Uterus (tissue), 4 donors: Measurements from ENCODE around the gene ZNF32. TPM values are rescaled to one million over a fixed set of nuclear protein-coding genes. Genes with fewer than 3 reads are reported as not detected.
A peak's percentile ranks its signal among the peaks of the same experiment; 100 is the strongest.

ENCODE experiments used
- DNase-seq, 2 donors: peaks; one replicate each; pipeline ENCODE4 v3.0.0-alpha.2; 2019 to 2020
- H3K27ac ChIP-seq, 2 donors: fragments of 200-600 bp; sonication (generic); 1 replicate in 1 of 2; 2 replicates in 1 of 2; pipeline ENCODE4 v1.5.1; 2016 to 2018
- H3K27me3 ChIP-seq, 2 donors: fragments of 200-600 bp; sonication (generic); one replicate each; pipeline ENCODE4 v1.5.1; 2018 to 2019; ENCODE audit warnings: control low read depth in 1 of 2
- H3K36me3 ChIP-seq, 2 donors: fragments of 200-600 bp; sonication (generic); one replicate each; pipeline ENCODE4 v1.5.1; 2019; ENCODE audit warnings: control low read depth in 1 of 2
- H3K4me1 ChIP-seq, 2 donors: fragments of 200-600 bp; sonication (generic); one replicate each; pipeline ENCODE4 v1.5.1; 2018 to 2019; ENCODE audit warnings: control low read depth in 1 of 2
- H3K4me3 ChIP-seq, 2 donors: fragments of 200-600 bp; sonication (generic); 1 replicate in 1 of 2; 2 replicates in 1 of 2; pipeline ENCODE4 v1.5.1; 2018 to 2019; ENCODE audit warnings: mild to moderate bottlenecking in 1 of 2
- H3K9me3 ChIP-seq, 2 donors: fragments of 200-600 bp; sonication (generic); one replicate each; pipeline ENCODE4 v1.5.1; 2019; ENCODE audit warnings: control low read depth in 1 of 2
- CTCF ChIP-seq, 4 experiments: fragments of 200-600 bp in 2 of 4; fragments of 450-650 bp in 2 of 4; sonication (generic) in 2 of 4; IDR thresholded peaks; one replicate each; pipeline ENCODE4 v1.5.1; 2016 to 2019; ENCODE audit warnings: antibody characterized with exemption in 4 of 4, mild to moderate bottlenecking in 2 of 4, moderate library complexity in 1 of 4
- POLR2A ChIP-seq, 2 donors: fragments of 450-650 bp; IDR thresholded peaks; one replicate each; pipeline ENCODE4 v1.6.1; 2016; ENCODE audit warnings: antibody characterized with exemption in 2 of 2, mild to moderate bottlenecking in 1 of 2, moderate library complexity in 1 of 2
- intact Hi-C: fragments of 100-400 bp; cut with DNase I; formaldehyde crosslinking; loops from one replicate; pipeline ENCODE4 v1.15.1; 2023; ENCODE audit warnings: low total_unique reads
- total RNA-seq, 4 donors: library from RNA; depleted of rRNA in 3 of 4; stranded (reverse); fragments of >200 nt in 3 of 4; gene quantifications; one replicate each; pipeline versions ENCODE4 v1.1.0 to v1.2.4, GENCODE V29; 2014 to 2023
- donor health status: DM: yes; HTN: yes; CAD: no.

ZNF32 gene
- total RNA-seq, 4 donors from 2014 or later, result 51.2 to 83.5 (median 67.0) TPM

- intact Hi-C loops, result loop anchor here (10.0 kb wide), 1 partner anchor 708 kb away; the partner anchor contains the start of gene CXCL12
- peak overlapping the region in 1 of 2 donors; percentile 2 for H3K27ac ChIP-seq
- peak; percentile 46 to 72 for DNase-seq
These were observed 27.6 kb upstream of the ZNF32 start for GRCh38 chr10:43676331-43676730.

GRCh38 chr10:43674553-43675210 lies 26.0 kb upstream of the ZNF32 start:
- Histone ChIP-seq H3K9me3 (no peaks in the 10 kb centered on the region), H3K36me3 (no peaks in the 10 kb centered on the region), H3K27ac (no peak overlapping the region), H3K27me3 (no peaks in the 10 kb centered on the region), H3K4me1 (no peaks in the 10 kb centered on the region), H3K4me3 (no peak overlapping the region)
- intact Hi-C loops, result loop anchor here (5.0 to 10.0 kb wide), 2 partner anchors 710 to 1183 kb away; partner anchors contain the start of gene CXCL12
- no peak for TF ChIP-seq POLR2A (IDR thresholded peaks at IDR 0.05)
- no peak for TF ChIP-seq CTCF (IDR thresholded peaks at IDR 0.05)
- no peak for DNase-seq

More at GRCh38 chr10:43676331-43676730, 27.6 kb upstream of the ZNF32 start:
- Histone ChIP-seq H3K27me3 (no peaks in the 10 kb centered on the region), H3K36me3 (no peaks in the 10 kb centered on the region), H3K4me1 (no peaks in the 10 kb centered on the region), H3K9me3 (no peaks in the 10 kb centered on the region), H3K4me3 (no peak overlapping the region)
- TF ChIP-seq POLR2A (IDR thresholded peaks at IDR 0.05), result no peak
- TF ChIP-seq CTCF (IDR thresholded peaks at IDR 0.05), result no peak

- H3K36me3 ChIP-seq, result no peaks in the 10 kb centered on the region
- intact Hi-C loops, result loop anchor here (5.0 to 10.0 kb wide), 2 partner anchors 711 to 1184 kb away; partner anchors contain the start of gene CXCL12
- H3K4me1 ChIP-seq, result no peaks in the 10 kb centered on the region
- no peak for DNase-seq
- no peaks in the 10 kb centered on the region for H3K27me3 ChIP-seq
- no peak overlapping the region for H3K4me3 ChIP-seq
- no peak overlapping the region for H3K27ac ChIP-seq
- TF ChIP-seq CTCF (IDR thresholded peaks at IDR 0.05), result no peak
- no peak for TF ChIP-seq POLR2A (IDR thresholded peaks at IDR 0.05)
- H3K9me3 ChIP-seq, result no peaks in the 10 kb centered on the region
These were observed 24.8 kb upstream of the ZNF32 start for GRCh38 chr10:43673471-43673870.

- Histone ChIP-seq H3K27ac (no peak overlapping the region), H3K4me3 (no peak overlapping the region), H3K9me3 (no peaks in the 10 kb centered on the region), H3K27me3 (no peaks in the 10 kb centered on the region), H3K4me1 (no peaks in the 10 kb centered on the region), H3K36me3 (no peaks in the 10 kb centered on the region)
- intact Hi-C loops, result loop anchor here (5.0 to 10.0 kb wide), 2 partner anchors 713 to 1185 kb away; partner anchors contain the start of gene CXCL12
- TF ChIP-seq POLR2A (IDR thresholded peaks at IDR 0.05) (no peak), CTCF (IDR thresholded peaks at IDR 0.05) (peak; percentile 71 to 92 (median 81))
- peak; percentile 47 to 65 for DNase-seq
These were observed 23.2 kb upstream of the ZNF32 start for GRCh38 chr10:43671659-43672531.

GRCh38 chr10:43669386-43669785 lies 20.7 kb upstream of the ZNF32 start:
- intact Hi-C loops, result no loop called here

More at GRCh38 chr10:43669386-43669785, 20.7 kb upstream of the ZNF32 start:
- Histone ChIP-seq H3K36me3 (no peaks in the 10 kb centered on the region), H3K27ac (no peak overlapping the region), H3K4me1 (no peaks in the 10 kb centered on the region), H3K27me3 (no peaks in the 10 kb centered on the region), H3K4me3 (no peak overlapping the region), H3K9me3 (no peaks in the 10 kb centered on the region)
- DNase-seq, result no peak
- TF ChIP-seq POLR2A (IDR thresholded peaks at IDR 0.05) (no peak), CTCF (IDR thresholded peaks at IDR 0.05) (no peak)
